ENCODE measurements around the gene CSNK2A1. TPM values are rescaled to one million over a fixed set of nuclear protein-coding genes. Genes with fewer than 3 reads are reported as not detected.
A peak's percentile ranks its signal among the peaks of the same experiment; 100 is the strongest.

CSNK2A1 gene
- total and polyA plus RNA-seq, 2 donors (not counting 3 experiments of a cell fraction or from before 2014, with no cell fraction given) = 68.4 to 142 TPM

DNA sequence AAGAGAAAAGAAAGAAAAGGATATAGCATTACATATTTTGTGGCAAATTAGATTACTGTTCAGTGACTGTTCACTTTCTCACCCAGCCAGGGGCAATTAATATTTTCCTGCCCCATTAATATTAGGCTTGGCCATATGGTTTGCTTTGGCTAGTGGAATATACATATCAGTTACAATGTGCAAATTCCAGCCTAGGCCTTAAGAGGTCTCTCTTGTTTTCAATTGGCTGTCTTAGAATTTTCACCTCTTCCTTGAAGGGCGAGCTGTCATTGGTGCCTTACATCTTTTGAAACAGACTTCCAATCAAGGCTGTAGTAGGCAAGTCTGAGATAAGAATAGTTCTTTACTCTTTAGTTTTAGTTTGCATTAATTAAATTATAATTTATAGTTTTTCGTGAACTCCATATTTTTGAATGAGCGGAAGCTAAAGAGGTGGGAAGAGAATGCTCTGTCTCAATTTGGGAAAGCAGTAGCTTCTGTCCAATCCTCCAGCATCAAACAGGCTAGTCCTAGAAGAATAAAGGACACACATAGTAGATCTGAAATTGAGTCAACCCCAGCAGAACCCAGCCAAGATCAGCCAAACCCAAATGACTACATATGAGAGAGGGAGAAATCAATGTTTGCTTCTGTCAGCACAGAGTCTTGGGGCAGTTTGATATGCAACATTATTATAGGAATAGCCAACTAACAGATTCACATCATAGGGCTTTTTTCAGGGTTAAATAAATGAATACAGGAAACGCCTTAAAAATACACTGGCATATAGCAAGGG, 6.3 kb upstream of the CSNK2A1 start:
- Histone ChIP-seq H3K79me2 (ENCODE audit: control insufficient read depth, insufficient read depth, low read length) (no peaks in the 10 kb centered on the region), H4K20me1 (replicated peaks; ENCODE audit: control insufficient read depth, extremely low read depth, insufficient read depth, low read length) (no peaks in the 10 kb centered on the region), H3K36me3 (ENCODE audit: control insufficient read depth in 2 of 2, extremely low read depth in 1 of 2, insufficient read depth in 2 of 2, low read length in 2 of 2) (no peaks in the 10 kb centered on the region), H3K4me3 (replicated peaks in 1 of 3; ENCODE audit: insufficient read depth in 1 of 3, low read depth in 1 of 3, low read length in 3 of 3) (no peak overlapping the region), H3K9ac (replicated peaks; ENCODE audit: extremely low read depth, insufficient read depth, low read length) (no peak overlapping the region), H3K9me3 (replicated peaks; ENCODE audit: control insufficient read depth, insufficient read depth, low read length) (no peaks in the 10 kb centered on the region), H3K4me2 (ENCODE audit: insufficient read depth, low read length) (no peak overlapping the region), H3K27me3 (ENCODE audit: control insufficient read depth in 2 of 2, insufficient read depth in 2 of 2, low read length in 2 of 2) (peaks cover 28 to 37% of the 10 kb centered on the region in 2 experiments), H2AFZ (ENCODE audit: low read depth, low read length) (no peak overlapping the region), H3K9me1 (replicated peaks; ENCODE audit: control insufficient read depth, extremely low read depth, insufficient read depth, low read length) (no peaks in the 10 kb centered on the region), H3K27ac (ENCODE audit: insufficient read depth, low read depth, low read length) (no peak overlapping the region), H3K4me1 (ENCODE audit: control insufficient read depth, extremely low read depth, insufficient read depth, low read length) (no peaks in the 10 kb centered on the region)
- BruUV-seq (replicated peaks) = no TSS peak
- TF ChIP-seq EZH2 (IDR thresholded peaks at IDR 0.05; ENCODE audit: borderline replicate concordance, low read depth, low read length, severe bottlenecking) (no peak), FOS (IDR thresholded peaks at IDR 0.05; ENCODE audit: borderline replicate concordance, insufficient read depth, low read length) (no peak), MYC (IDR thresholded peaks at IDR 0.05; ENCODE audit: low read depth, low read length) (no peak), MAX (IDR thresholded peaks at IDR 0.05; ENCODE audit: insufficient read depth, insufficient read length) (no peak)
- dilution Hi-C loops (cut with MboI; ENCODE audit: extremely low pct_ligation_motif_present, low sequenced_read_pairs) (no loop called here), intact Hi-C loops (cut with micrococcal nuclease) (no loop called here)
- DNase-seq (ENCODE audit: low read depth, low spot score) (no peak), FAIRE-seq (peak; percentile 31)
- ChIA-PET POLR2A (no interaction called here), CTCF (interaction anchor here (0.8 to 1.8 kb wide), 5 partner anchors 11 to 117 kb away, joined by 3 to 5 read pairs (median 4); no protein-coding TSS in a partner anchor)

DNA sequence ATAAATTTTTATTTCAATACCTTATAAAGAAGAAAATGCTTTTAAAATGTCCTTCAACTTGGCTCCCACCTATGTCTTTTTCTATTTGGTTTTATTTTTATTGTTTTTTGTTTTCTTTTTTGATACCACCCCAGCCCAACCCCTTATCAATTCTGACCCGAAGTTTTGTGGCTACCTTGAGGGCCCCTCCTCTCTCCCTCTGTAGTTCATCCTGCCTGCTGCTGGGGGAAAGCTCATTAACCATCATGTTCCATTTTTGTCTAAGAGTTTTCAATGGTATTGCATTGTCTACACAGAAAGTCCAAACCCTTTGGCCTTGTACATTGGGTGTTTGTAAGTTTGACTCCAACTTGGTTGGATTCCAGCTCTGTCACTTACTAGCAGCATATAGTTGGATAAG, 5.3 kb upstream of the CSNK2A1 start:
- Histone ChIP-seq H3K4me3 (replicated peaks in 1 of 3; ENCODE audit: insufficient read depth in 1 of 3, low read depth in 1 of 3, low read length in 3 of 3) (no peak overlapping the region), H4K20me1 (replicated peaks; ENCODE audit: control insufficient read depth, extremely low read depth, insufficient read depth, low read length) (no peaks in the 10 kb centered on the region), H3K9me1 (replicated peaks; ENCODE audit: control insufficient read depth, extremely low read depth, insufficient read depth, low read length) (no peaks in the 10 kb centered on the region), H3K4me1 (ENCODE audit: control insufficient read depth, extremely low read depth, insufficient read depth, low read length) (peaks cover 3% of the 10 kb centered on the region), H3K79me2 (ENCODE audit: control insufficient read depth, insufficient read depth, low read length) (no peaks in the 10 kb centered on the region), H3K27me3 (ENCODE audit: control insufficient read depth in 2 of 2, insufficient read depth in 2 of 2, low read length in 2 of 2) (peaks cover 24 to 27% of the 10 kb centered on the region in 2 experiments), H3K9ac (replicated peaks; ENCODE audit: extremely low read depth, insufficient read depth, low read length) (no peak overlapping the region), H3K27ac (ENCODE audit: insufficient read depth, low read depth, low read length) (no peak overlapping the region), H3K36me3 (ENCODE audit: control insufficient read depth in 2 of 2, extremely low read depth in 1 of 2, insufficient read depth in 2 of 2, low read length in 2 of 2) (no peaks in the 10 kb centered on the region), H3K4me2 (ENCODE audit: insufficient read depth, low read length) (no peak overlapping the region), H3K9me3 (replicated peaks; ENCODE audit: control insufficient read depth, insufficient read depth, low read length) (no peaks in the 10 kb centered on the region), H2AFZ (ENCODE audit: low read depth, low read length) (no peak overlapping the region)
- FAIRE-seq (no peak), DNase-seq (ENCODE audit: low read depth, low spot score) (no peak)
- ChIA-PET CTCF (interaction anchor here (1.0 to 1.8 kb wide), 4 partner anchors 12 to 118 kb away, joined by 4 to 5 read pairs (median 5); no protein-coding TSS in a partner anchor), POLR2A (no interaction called here)
- no peak for TF ChIP-seq EZH2 (IDR thresholded peaks at IDR 0.05; ENCODE audit: borderline replicate concordance, low read depth, low read length, severe bottlenecking)
- dilution Hi-C loops (cut with MboI; ENCODE audit: extremely low pct_ligation_motif_present, low sequenced_read_pairs) (no loop called here), intact Hi-C loops (cut with micrococcal nuclease) (no loop called here)
- BruUV-seq (replicated peaks) = no TSS peak

All from endothelial cell of umbilical vein (primary cell).